ENCODE measurements around the gene SCD5. TPM values are rescaled to one million over a fixed set of nuclear protein-coding genes. Genes with fewer than 3 reads are reported as not detected.

Gene SCD5
- total and polyA plus RNA-seq, 2 of the 13 experiments (the other 11 are each of a cell fraction or from before 2014, with no cell fraction given), result not detected

DNA sequence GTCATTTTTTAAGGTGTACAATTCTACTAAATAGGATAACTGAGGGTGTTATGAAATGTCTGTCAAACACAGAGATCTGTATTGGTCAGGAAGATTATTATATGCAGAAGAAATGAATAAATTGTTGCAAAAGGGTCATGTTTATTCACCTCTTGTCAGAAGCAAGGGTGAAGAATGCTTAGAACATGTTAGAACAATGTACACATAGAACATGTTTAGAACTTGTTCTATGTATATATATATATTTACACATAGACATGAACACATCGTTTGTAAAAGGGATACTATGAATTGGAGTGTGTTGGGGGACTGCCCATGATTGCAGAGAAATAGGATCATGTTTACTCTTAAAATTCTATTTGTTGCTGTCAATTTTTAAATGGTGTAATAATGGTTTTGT is 208.8 kb downstream of the SCD5 start (continued):
- TF ChIP-seq, protein P1, sequence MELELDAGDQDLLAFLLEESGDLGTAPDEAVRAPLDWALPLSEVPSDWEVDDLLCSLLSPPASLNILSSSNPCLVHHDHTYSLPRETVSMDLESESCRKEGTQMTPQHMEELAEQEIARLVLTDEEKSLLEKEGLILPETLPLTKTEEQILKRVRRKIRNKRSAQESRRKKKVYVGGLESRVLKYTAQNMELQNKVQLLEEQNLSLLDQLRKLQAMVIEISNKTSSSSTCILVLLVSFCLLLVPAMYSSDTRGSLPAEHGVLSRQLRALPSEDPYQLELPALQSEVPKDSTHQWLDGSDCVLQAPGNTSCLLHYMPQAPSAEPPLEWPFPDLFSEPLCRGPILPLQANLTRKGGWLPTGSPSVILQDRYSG (CRISPR knock-in tag; IDR thresholded peaks at IDR 0.05), result no peak
- TF ChIP-seq ZFX (CRISPR knock-in tag; IDR thresholded peaks at IDR 0.05; ENCODE audit: low read depth), result no peak
- TF ChIP-seq, protein P2, sequence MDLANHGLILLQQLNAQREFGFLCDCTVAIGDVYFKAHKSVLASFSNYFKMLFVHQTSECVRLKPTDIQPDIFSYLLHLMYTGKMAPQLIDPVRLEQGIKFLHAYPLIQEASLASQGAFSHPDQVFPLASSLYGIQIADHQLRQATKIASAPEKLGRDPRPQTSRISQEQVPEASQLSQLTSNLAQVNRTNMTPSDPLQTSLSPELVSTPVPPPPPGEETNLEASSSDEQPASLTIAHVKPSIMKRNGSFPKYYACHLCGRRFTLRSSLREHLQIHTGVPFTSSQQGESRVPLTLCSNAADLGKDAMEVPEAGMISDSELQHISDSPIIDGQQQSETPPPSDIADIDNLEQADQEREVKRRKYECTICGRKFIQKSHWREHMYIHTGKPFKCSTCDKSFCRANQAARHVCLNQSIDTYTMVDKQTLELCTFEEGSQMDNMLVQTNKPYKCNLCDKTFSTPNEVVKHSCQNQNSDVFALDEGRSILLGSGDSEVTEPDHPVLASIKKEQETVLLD (CRISPR knock-in tag; IDR thresholded peaks at IDR 0.05; ENCODE audit: low read depth), result no peak
- TF ChIP-seq SMC3 (IDR thresholded peaks at IDR 0.05; ENCODE audit: low read length), result no peak
- no peak for TF ChIP-seq ZNF44 (CRISPR knock-in tag; IDR thresholded peaks at IDR 0.05)
- TF ChIP-seq, protein P3, sequence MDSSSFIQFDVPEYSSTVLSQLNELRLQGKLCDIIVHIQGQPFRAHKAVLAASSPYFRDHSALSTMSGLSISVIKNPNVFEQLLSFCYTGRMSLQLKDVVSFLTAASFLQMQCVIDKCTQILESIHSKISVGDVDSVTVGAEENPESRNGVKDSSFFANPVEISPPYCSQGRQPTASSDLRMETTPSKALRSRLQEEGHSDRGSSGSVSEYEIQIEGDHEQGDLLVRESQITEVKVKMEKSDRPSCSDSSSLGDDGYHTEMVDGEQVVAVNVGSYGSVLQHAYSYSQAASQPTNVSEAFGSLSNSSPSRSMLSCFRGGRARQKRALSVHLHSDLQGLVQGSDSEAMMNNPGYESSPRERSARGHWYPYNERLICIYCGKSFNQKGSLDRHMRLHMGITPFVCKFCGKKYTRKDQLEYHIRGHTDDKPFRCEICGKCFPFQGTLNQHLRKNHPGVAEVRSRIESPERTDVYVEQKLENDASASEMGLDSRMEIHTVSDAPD (CRISPR knock-in tag; IDR thresholded peaks at IDR 0.05), result no peak
- TF ChIP-seq, protein P4, sequence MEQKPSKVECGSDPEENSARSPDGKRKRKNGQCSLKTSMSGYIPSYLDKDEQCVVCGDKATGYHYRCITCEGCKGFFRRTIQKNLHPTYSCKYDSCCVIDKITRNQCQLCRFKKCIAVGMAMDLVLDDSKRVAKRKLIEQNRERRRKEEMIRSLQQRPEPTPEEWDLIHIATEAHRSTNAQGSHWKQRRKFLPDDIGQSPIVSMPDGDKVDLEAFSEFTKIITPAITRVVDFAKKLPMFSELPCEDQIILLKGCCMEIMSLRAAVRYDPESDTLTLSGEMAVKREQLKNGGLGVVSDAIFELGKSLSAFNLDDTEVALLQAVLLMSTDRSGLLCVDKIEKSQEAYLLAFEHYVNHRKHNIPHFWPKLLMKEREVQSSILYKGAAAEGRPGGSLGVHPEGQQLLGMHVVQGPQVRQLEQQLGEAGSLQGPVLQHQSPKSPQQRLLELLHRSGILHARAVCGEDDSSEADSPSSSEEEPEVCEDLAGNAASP (CRISPR knock-in tag; IDR thresholded peaks at IDR 0.05; ENCODE audit: borderline replicate concordance), result no peak

DNA sequence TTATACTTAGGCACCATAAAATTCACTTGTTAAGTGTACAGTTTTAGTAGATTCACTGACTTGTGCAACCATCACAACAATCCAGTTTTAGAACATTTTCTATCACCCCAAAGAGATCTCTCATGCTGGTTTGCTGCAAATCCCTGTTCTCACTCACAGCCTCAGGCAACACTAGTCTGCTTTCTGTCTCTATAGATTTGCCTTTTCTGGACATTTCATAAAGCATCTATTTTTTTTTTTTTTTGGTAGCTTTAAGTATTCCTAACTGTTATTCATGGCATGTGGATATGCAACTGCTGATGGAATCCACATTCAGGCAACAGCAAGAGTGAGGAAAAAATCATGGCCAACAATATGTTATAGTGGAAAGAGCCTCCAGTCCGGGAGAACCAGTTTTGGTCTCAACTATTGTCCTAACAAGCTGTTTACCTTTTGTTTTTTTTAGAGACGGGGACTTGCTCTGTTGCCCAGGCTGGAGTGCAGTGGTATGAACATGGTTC is 209.8 kb downstream of the SCD5 start:
- no peak for TF ChIP-seq BCL6 (CRISPR knock-in tag; IDR thresholded peaks at IDR 0.05)
- TF ChIP-seq MAFK (conservative IDR thresholded peaks at IDR 0.05 in 1 of 2, IDR thresholded peaks at IDR 0.05 in 1 of 2; ENCODE audit: low read length in 2 of 2), result no peak
- TF ChIP-seq BRD4 (CRISPR knock-in tag; IDR thresholded peaks at IDR 0.05), result no peak
- in situ Hi-C loops (cut with HindIII; ENCODE audit: extremely low pct_ligation_motif_present, low pct_unique_long_range_greater_than_20kb), result no loop called here
- POLR2A ChIA-PET, result no interaction called here

More for the DNA sequence above, 209.8 kb downstream of the SCD5 start:
- H3K36me3 ChIP-seq (replicated peaks in 1 of 2; ENCODE audit: control insufficient read depth in 1 of 2, insufficient read depth in 2 of 2, low read length in 2 of 2), result no peaks in the 10 kb centered on the region
- no peaks in the 10 kb centered on the region for H3K9me3 ChIP-seq (ENCODE audit: low read length)
- no peak overlapping the region for H3K9ac ChIP-seq (ENCODE audit: insufficient read depth, low read depth, low read length)
- no peak overlapping the region for H3K27ac ChIP-seq (ENCODE audit: extremely low read length, insufficient read depth, low read length)
- ATAC-seq, result no peak
- H3K4me3 ChIP-seq (replicated peaks in 1 of 3; ENCODE audit: insufficient read depth in 1 of 3, low read depth in 2 of 3, low read length in 3 of 3), result no peak overlapping the region
- H4K20me1 ChIP-seq (ENCODE audit: insufficient read depth, low read length), result no peaks in the 10 kb centered on the region
- no peak overlapping the region for H2AFZ ChIP-seq (ENCODE audit: low read length)
- BruUV-seq (replicated peaks), result no TSS peak
- no peak for FAIRE-seq
- peaks cover 12% of the 10 kb centered on the region for H3K4me1 ChIP-seq (ENCODE audit: insufficient read depth, low read length)
- intact Hi-C loops (cut with micrococcal nuclease; ENCODE audit: unreplicated experiment), result no loop called here
- WGBS (ENCODE audit: low lambda C conversion rate), result 10% methylated on average over 2 of the region's 2 CpGs
- no peak for DNase-seq (ENCODE audit: low spot score)
- CTCF ChIA-PET (ENCODE audit: low intra/inter-chr PET ratio, low total read pairs), result no interaction called here
- no peak overlapping the region for H3K4me2 ChIP-seq (ENCODE audit: low read depth, low read length)
- no peaks in the 10 kb centered on the region for H3K79me2 ChIP-seq (ENCODE audit: insufficient read depth, low read length)
- no peaks in the 10 kb centered on the region; a peak in 1 of 5 replicates for H3K27me3 ChIP-seq (ENCODE audit: control insufficient read depth in 1 of 2, insufficient read depth in 2 of 2, low read length in 2 of 2)
